GM10847 (cell line): ENCODE data around the gene TPGS1.

Experiments
- POLR2A ChIP-seq: IDR thresholded peaks from 2 replicates; pipeline ENCODE4 v1.6.1; 2011; ENCODE audit not compliant: insufficient read length; ENCODE audit errors: extremely low read depth

The TPGS1 gene

GRCh38 chr19:488505-489417 is 18.5 kb upstream of the TPGS1 start:
- TF ChIP-seq POLR2A: peak; percentile 80

DNA sequence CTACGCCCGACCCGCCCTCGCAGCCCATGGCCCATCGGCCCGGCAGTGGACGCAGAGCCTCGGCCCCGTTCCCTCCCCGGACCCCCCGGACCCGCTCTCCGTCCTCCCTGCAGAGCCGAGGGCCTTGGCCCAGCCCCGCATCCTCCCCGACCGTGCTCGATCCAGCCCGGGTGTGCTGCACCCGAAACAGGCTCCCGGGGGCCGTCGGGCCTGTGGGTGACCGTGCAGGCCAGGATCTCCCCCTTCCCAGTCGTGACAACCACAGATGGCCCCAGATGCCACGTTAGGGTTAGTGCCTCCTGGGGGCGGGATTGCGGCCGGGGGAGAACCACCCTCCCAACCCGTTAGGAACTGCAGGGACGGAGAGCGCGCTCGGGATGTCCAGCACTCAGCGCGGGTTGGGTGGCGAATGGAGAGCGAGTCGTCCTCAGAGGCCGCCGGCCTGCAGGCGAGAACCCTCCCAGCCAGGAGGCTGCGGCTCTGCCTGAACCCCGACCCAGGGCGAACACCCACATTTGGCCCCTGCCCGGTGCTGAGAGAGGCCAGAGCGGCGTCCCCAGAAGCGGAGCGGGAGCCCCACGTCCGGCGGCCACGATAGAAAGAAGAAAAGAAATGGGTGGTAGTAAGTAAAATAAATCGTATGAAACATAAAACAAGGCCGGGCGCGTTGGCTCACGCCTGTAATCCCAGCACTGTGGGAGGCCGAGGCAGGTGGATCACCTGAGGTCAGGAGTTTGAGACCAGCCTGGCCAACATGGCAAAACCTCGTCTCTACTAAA is 17.7 kb upstream of the TPGS1 start:
- TF ChIP-seq POLR2A: no peak

DNA sequence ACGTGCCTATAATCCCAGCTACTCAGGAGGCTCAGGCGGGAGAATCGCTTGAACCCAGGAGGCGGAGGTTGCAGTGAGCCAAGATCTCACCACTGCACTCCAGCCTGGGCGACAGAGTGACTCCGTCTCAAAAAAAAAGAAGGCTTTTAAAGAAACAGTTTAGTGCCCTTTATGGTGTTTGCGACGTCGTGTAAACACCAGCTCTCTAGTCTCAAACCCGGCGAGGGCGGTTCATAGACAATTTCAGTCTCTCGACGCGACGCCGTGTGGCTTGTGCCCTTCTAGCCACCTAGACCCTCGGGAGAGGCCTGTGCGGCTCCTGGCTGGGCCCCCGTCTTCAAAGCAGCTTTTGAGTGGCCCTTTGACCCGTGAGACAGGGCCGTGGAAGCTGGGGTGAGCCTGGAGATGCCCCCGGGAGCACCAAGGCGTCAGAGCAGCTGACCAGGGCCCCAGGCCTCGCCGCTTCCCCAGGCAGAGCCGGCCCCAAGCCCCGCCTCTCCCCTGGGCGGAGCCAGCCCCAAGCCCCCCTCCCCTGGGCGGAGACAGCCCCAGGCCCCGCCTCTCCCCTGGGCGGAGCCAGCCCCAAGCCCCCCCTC is 16.1 kb upstream of the TPGS1 start:
- TF ChIP-seq POLR2A: no peak

DNA sequence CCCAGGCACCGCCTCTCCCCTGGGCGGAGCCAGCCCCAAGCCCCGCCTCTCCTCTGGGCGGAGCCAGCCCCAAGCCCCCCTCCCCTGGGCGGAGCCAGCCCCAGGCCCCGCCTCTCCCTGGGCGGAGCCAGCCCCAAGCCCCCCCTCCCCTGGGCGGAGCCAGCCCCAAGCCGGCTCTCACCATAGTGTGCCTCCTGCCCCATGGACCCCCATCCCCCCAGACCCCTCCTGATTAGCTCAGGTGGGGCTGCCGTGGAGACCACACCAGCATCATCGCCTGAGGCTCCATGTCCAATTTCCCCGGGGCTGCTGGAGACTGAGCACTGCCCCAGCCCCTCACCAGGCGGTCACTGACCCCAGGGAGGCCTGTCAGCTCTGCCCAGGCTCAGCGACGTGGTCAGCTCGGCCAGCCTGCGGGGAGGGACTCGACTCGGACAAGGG is 15.2 kb upstream of the TPGS1 start:
- TF ChIP-seq POLR2A: no peak

DNA sequence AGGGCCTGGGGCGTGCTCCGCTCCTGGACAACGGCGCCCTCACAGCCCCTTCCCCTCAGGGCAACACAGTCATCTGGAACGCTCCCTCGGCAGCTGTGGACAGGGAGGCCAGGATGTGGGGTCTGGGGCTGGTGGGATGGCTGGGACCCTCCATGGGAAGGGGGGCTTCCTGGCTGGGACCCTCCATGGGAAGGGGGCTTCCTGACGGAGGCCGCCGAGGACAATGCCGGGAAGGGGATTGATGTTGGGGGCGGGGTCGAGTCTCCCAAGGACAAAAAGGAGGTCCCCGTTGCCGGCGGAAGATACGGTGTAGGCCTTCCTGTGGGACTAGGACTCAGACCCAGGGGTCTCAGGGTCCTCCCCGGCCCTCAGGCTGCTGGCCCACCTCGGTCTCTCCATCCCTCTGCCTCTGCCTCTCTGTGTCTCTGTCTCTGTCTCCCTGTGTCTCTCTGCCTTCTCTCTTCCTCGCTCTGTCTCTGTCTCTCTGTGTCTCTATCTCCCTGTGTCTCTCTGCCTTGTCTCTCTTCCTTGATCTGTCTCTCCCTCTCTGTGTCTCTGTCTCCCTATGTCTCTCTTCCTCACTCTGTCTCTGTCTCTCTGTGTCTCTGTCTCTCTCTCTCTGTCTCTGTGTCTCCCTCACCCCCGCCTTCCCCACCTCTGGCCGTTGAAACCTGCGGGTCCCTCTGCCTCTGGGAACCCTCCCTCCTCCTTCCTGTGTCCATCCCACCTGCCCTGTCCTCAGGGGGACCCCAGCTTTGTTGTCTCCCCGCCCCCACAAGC is 13.7 kb upstream of the TPGS1 start:
- TF ChIP-seq POLR2A: no peak

DNA sequence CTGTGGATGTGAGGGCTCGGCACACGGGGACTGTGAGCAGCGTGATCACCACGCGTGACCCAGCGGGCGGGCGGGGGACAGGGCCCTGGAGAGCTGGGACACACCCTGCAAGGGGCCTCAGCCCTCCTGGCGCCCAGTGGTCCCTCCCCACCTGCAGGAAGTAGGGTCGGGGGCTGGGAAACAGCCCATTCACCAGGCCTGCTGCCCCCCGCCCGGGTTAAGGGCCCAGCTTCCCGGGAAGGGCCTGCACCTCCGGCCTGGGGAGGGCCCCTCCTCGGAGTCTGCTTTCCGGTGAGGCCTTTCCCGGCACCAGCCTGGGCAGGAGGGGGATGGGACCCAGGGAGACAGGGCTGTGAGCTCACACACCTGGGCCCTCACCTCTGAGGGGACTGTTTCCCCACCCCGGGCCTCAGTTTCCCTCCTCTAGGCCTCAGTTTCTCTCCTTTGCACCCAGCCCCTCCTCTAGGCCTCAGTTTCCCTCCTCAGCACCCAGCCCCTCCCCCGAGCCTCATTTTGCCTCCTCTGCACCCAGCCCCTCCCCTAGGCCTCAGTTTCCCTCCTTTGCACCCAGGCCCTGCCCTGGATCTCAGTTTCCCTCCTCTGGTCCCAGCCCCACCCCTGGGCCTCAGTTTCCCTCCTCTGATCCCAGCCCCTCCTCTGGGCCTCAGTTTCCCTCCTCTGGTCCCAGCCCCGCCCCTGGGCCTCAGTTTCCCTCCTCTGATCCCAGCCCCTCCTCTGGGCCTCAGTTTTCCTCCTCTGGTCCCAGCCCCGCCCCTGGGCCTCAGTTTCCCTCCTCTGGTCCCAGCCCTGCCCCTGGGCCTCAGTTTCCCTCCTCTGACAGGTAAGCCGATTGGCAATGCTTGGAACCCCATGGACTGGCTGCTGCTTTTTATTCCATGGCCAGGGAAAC is 12.9 kb upstream of the TPGS1 start:
- no peak for TF ChIP-seq POLR2A

DNA sequence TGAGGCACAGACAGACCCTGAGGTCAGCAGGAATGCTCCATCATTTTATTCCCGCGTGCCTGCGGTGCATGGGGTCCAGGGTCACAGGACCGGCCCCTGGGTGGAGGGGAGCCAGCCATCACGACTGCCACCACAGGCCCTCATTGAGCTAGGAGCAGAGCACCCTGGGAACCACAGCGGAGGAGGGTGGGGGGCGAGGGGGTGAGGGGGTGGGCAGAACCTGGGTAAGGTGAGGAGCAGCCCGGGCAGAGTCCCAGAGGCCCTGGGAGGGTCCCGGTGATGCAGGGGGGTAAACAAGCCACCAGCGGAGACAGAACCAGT is 12.3 kb upstream of the TPGS1 start:
- no peak for TF ChIP-seq POLR2A

GRCh38 chr19:495402-496111 is 11.7 kb upstream of the TPGS1 start:
- TF ChIP-seq POLR2A: no peak

DNA sequence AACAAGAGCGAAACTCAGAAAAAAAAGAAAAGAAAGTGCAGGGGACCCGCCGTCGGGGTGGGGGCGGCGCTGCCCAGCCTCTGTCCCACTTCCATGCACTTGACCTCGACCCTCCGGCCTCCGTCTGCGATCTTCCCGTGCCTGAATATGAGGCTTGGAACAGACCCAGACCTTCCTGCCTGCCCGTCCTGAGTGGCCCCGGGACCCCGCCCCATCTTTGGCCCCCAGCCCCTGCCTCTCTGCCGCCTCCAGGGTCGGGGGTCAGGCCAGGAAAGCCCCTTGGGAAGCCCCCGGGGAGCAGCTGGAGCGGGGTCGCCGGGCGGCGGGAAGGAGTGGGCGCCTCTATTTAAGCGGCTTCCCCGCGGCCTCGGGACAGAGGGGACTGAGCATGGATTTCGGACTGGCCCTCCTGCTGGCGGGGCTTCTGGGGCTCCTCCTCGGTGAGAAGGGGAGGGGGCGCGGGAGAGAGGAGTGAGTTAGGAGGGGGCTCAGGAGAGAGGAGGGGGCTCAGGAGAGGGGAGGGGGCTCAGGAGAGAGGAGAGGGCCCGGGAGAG is 11.1 kb upstream of the TPGS1 start, which contains the start of gene MADCAM1:
TSS of gene MADCAM1 (plus strand) at position 375 of the 554 bp plus-strand sequence. CDS start at position 389, 14 bp downstream.
- no peak for TF ChIP-seq POLR2A

GRCh38 chr19:496986-497385 is 10.3 kb upstream of the TPGS1 start:
- no peak for TF ChIP-seq POLR2A

DNA sequence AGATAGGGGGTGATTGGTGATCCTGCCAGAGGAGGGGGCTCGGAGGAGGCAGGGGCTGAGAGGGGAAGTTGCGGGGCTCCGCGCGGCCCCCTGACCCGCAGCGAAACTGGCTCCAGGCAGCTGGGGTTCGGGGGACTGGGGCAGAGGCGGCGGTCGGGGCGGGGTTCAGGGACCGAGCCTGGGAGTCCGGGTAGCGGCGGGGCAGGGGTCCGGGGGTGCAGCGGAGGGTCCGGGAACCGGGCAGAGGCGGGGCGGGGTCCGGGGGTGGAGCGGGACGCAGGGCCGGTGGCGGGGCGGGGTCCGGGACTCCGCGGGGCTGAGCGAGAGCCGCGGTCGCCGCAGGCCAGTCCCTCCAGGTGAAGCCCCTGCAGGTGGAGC is 9.8 kb upstream of the TPGS1 start:
- TF ChIP-seq POLR2A: no peak

- no peak for TF ChIP-seq POLR2A
These were observed 9.3 kb upstream of the TPGS1 start for GRCh38 chr19:497869-498510.

- no peak for TF ChIP-seq POLR2A
These were observed 8.8 kb upstream of the TPGS1 start for GRCh38 chr19:498511-498891.
